Upper lobe of right lung (tissue), 1 donor: ENCODE data around the gene CKB. TPM values are rescaled to one million over a fixed set of nuclear protein-coding genes. Genes with fewer than 3 reads are reported as not detected.

Experiments used
- ATAC-seq: fragments of 200-7000 bp; cut with Tn5 transposase; one replicate; pipeline ENCODE4 v1.9.1; 2020; ENCODE audit warnings: mild to moderate bottlenecking, moderate library complexity
- DNase-seq: peaks from one replicate; pipeline ENCODE4 v3.0.0-alpha.2; 2020
- H3K27ac ChIP-seq: fragments of 200-600 bp; one replicate; pipeline ENCODE4 v1.8.0; 2022
- H3K27me3 ChIP-seq: fragments of 200-600 bp; one replicate; pipeline ENCODE4 v1.8.0; 2022; ENCODE audit warnings: mild to moderate bottlenecking
- H3K36me3 ChIP-seq: fragments of 200-600 bp; one replicate; pipeline ENCODE4 v1.8.0; 2022
- H3K4me1 ChIP-seq: fragments of 200-600 bp; one replicate; pipeline ENCODE4 v1.8.0; 2022
- H3K4me3 ChIP-seq: fragments of 200-600 bp; one replicate; pipeline ENCODE4 v1.8.0; 2022; ENCODE audit warnings: mild to moderate bottlenecking
- H3K9me3 ChIP-seq: fragments of 200-600 bp; one replicate; pipeline ENCODE4 v1.8.0; 2022
- intact Hi-C: fragments of 100-400 bp; cut with DNase I; formaldehyde crosslinking; loops from one replicate; pipeline ENCODE4 v1.11.0; 2022
- total RNA-seq: library from RNA; stranded (reverse); fragmentation: NEBNext Ultra II Directional; extraction: Animal tissue kit (Norgen Biotek cat#: 25700); gene quantifications from one replicate; pipeline ENCODE4 v1.2.1, GENCODE V29; 2021
- TF ChIP-seq, protein P1 (sequence below): fragments of 200-600 bp; IDR thresholded peaks from one replicate; pipeline ENCODE4 v1.8.0; 2022; ENCODE audit warnings: antibody characterized with exemption
- donor health status: DM: no; HTN: yes; CAD: no; lungs with severe emphysema.

The CKB gene
- total RNA-seq, 1 donor from 2014 or later, result 148 TPM

DNA sequence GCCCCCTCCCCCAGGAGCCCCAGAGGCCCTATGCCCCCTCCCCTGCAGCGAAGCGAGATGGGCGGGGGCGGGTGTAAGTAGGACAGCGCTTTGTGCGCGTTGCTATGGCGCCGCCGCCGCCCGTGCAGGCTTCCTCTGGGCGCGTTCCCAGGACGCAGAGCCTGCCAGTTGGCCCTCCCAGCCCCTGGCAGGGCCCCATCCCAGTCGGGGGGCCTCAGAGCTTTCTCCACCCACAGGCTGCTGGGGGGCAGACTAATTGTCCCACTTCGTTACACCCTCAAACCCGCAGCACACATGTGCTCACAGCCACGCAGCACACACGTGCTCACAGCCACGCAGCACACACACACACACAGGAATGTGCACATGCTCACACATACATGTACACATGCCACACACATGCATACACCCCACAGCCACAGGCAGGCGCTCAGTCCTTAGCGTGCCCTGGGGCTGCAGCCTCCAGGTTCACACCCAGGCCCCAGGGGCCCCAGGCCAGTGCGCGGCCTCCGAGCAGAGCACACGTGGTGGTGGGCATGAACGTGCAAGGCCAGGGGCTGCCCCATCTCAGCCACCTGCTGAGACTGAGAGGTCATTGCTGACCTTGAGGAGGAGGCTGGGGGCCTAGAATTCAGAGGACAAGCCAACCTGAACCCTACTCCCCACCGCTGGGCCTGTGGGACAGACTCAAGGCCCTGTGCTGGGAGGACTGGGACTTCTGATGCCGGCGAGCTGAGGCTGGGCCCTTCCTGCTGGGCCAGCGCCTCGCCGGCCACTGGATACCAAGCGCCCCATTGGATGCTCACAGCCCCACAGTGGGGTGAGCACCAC is 22.0 kb upstream of the CKB start:
- ATAC-seq (no peak), DNase-seq (no peak)
- TF ChIP-seq, protein P1, sequence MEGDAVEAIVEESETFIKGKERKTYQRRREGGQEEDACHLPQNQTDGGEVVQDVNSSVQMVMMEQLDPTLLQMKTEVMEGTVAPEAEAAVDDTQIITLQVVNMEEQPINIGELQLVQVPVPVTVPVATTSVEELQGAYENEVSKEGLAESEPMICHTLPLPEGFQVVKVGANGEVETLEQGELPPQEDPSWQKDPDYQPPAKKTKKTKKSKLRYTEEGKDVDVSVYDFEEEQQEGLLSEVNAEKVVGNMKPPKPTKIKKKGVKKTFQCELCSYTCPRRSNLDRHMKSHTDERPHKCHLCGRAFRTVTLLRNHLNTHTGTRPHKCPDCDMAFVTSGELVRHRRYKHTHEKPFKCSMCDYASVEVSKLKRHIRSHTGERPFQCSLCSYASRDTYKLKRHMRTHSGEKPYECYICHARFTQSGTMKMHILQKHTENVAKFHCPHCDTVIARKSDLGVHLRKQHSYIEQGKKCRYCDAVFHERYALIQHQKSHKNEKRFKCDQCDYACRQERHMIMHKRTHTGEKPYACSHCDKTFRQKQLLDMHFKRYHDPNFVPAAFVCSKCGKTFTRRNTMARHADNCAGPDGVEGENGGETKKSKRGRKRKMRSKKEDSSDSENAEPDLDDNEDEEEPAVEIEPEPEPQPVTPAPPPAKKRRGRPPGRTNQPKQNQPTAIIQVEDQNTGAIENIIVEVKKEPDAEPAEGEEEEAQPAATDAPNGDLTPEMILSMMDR, result no peak
- H3K27ac ChIP-seq, result no peak overlapping the region
- intact Hi-C loops, result loop anchor here (5.0 kb wide), 1 partner anchor 42 kb away; no protein-coding TSS in a partner anchor
- H3K36me3 ChIP-seq, result no peaks in the 10 kb centered on the region
- no peak overlapping the region for H3K4me3 ChIP-seq
- H3K4me1 ChIP-seq, result peaks cover 47% of the 10 kb centered on the region
- no peaks in the 10 kb centered on the region for H3K9me3 ChIP-seq
- H3K27me3 ChIP-seq, result no peaks in the 10 kb centered on the region

DNA sequence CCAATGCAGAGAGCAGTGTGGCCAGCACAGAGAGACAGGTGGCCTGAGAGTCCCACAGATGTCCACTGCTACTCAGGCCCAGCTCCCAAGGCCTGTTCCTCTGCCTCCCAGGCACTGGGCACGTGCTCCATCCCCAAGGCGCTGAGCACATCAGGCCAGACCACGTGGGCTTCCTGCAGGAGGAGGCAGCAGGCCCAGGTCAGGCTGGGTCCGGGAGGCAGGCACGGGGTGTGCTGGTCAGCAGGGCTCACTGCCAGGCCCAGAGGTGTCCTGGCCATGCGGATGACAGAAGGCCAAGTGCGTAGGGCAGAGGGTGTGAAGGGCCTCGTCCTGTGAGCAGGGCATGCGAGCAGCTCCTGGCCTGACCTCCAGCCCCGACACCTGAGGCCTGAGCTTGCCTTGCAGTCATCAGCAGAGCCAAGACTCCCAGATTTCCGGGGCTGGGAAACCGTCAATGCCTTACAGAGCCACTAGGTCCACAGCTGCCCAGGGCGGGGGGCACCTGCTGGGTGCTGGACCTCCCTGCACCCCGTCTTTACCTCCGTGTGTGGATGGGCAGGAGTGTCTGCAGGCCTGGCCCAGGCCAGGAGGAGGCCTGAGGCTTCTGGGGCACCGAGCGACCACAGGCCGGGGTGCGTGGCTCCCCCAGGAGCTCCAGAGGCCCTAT is 21.2 kb upstream of the CKB start:
- H3K4me3 ChIP-seq, result no peak overlapping the region
- TF ChIP-seq, protein P1, result no peak
- peaks cover 54% of the 10 kb centered on the region for H3K4me1 ChIP-seq
- intact Hi-C loops, result no loop called here
- H3K27me3 ChIP-seq, result no peaks in the 10 kb centered on the region
- DNase-seq, result no peak
- no peak overlapping the region for H3K27ac ChIP-seq
- H3K9me3 ChIP-seq, result no peaks in the 10 kb centered on the region
- H3K36me3 ChIP-seq, result no peaks in the 10 kb centered on the region
- ATAC-seq, result no peak

DNA sequence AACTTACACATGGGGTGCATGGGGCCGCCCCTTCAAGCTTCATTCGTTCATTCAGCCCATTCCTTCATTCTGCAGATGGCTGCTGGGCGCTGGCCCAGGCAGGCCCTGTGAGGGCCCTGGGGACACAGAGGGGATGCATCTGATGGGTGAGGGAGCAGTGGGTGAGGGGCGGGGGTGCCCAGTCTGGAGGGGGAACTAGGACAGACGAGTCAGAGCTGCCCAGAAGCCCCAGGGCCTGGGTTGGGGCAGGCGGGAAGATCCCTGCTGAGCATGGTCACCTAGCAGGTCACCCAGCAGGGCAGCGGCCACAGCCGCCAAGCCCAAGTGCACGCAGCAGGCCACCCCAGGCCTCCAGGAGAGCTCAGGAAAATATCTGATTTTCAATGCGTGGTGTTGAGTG is 20.5 kb upstream of the CKB start:
- H3K27ac ChIP-seq, result peak overlapping the region; percentile 81

DNA sequence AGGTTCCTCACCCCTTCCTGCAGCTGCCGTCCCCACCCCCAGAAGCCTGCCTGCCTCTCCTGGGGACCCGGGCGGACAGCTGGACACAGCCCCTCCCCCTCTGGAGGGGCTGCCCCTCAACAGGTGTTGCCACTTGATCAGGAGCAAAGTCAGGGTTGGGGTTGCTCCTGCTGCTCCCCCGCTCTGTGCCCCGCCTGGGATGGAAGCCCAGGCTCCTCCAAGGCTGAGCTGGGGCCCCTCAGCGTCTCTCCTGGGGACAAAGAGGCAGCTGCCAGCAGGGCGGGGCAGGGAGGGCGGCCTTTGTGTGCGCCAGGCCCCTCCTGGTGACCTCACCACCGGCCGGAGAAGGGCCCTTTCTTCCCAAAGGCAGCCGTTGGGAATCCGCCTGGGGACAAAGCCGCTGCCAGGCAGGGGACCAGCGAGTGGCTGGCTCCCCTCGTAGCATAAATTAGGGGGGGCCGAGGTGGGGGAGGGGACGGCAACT is 20.0 kb upstream of the CKB start:
- H3K36me3 ChIP-seq, result no peaks in the 10 kb centered on the region
- peak overlapping the region; percentile 81 for H3K27ac ChIP-seq
- no peak for DNase-seq
- intact Hi-C loops, result no loop called here
- peak; percentile 47 for ATAC-seq
- no peak overlapping the region for H3K4me3 ChIP-seq
- H3K9me3 ChIP-seq, result no peaks in the 10 kb centered on the region
- TF ChIP-seq, protein P1, result no peak
- no peaks in the 10 kb centered on the region for H3K27me3 ChIP-seq
- peaks cover 60% of the 10 kb centered on the region for H3K4me1 ChIP-seq

More for the DNA sequence above, 20.5 kb upstream of the CKB start:
- DNase-seq (no peak), ATAC-seq (no peak)
- H3K27me3 ChIP-seq, result no peaks in the 10 kb centered on the region
- H3K4me3 ChIP-seq, result no peak overlapping the region
- intact Hi-C loops, result no loop called here
- no peaks in the 10 kb centered on the region for H3K9me3 ChIP-seq
- no peaks in the 10 kb centered on the region for H3K36me3 ChIP-seq
- TF ChIP-seq, protein P1, result no peak
- H3K4me1 ChIP-seq, result peaks cover 60% of the 10 kb centered on the region

DNA sequence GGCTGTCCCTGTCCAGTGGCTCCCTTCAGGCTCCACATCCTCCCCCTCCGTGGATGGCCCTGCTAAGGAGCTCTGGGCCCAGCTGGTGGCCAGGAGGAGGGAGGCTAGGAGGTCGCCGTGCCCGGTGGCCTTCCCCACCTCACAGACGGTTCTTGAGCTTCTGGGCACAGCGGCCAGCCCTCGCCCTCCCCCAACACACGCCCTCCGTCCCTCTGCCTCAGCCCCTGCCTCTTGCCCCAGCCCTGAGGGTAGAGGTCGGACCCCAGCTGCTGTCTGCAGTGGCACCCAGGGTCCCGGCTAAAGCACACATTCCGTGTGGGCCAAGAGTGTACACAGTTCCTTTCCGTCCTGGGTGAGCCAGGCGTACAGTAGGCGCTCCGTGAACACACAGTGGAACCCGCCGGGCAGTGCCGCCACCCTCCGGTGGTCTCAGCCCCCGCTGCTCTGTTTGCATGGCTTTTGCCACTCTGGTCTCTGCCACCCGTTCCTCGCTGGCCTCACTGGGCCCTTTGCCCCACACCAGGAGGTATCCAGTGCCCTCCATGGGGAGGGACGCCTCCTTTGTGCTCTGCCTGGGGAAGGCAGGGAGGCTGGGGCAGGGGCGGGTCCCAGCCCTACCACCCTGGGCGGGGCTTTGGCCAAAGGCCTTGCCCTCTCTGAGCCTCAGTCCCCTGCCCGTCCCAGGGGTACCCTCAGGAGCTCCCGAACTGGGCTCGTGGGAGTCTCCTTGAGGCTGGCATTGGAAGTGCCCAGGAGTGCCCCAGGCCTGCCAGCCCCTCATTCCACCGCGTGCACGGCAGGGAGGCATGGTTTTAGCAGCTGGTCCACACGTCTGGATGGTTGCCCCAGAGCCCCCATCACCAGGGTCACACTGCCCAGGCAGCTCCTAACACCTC is 19.3 kb upstream of the CKB start:
- Histone ChIP-seq H3K27ac (peak overlapping the region; percentile 81), H3K4me1 (peaks cover 60% of the 10 kb centered on the region), H3K9me3 (no peaks in the 10 kb centered on the region), H3K36me3 (no peaks in the 10 kb centered on the region), H3K4me3 (no peak overlapping the region), H3K27me3 (no peaks in the 10 kb centered on the region)
- DNase-seq (no peak), ATAC-seq (peak; percentile 34)
- TF ChIP-seq, protein P1, result no peak
- intact Hi-C loops, result no loop called here
